Vagina (tissue), 2 donors: Measurements from ENCODE around the gene KRTAP19-3.

ENCODE experiments used
- CTCF ChIP-seq, 3 experiments: fragments of 450-650 bp in 2 of 3; fragments of 200-600 bp in 1 of 3; sonication (generic) in 1 of 3; IDR thresholded peaks; one replicate each; pipeline ENCODE4 v1.5.1; 2017 to 2019; ENCODE audit warnings: antibody characterized with exemption in 3 of 3, mild to moderate bottlenecking in 2 of 3, moderate library complexity in 2 of 3
- POLR2A ChIP-seq, 2 donors: fragments of 450-650 bp; IDR thresholded peaks; one replicate each; pipeline ENCODE4 v1.6.1; 2017; ENCODE audit warnings: antibody characterized with exemption in 2 of 2, mild to moderate bottlenecking in 2 of 2, moderate library complexity in 2 of 2
- POLR2AphosphoS5 ChIP-seq, 2 donors: sonication (generic); formaldehyde crosslinking; IDR thresholded peaks; one replicate each; pipeline ENCODE4 v1.9.0; 2017; ENCODE audit warnings: antibody characterized with exemption in 2 of 2, mild to moderate bottlenecking in 2 of 2, low read depth in 1 of 2; ENCODE audit not compliant: insufficient read depth in 1 of 2

GRCh38 chr21:30478004-30478403 lies 13.8 kb downstream of the KRTAP19-3 start:
- TF ChIP-seq CTCF (IDR thresholded peaks at IDR 0.05) (no peak), POLR2AphosphoS5 (IDR thresholded peaks at IDR 0.05; ENCODE audit: insufficient read depth in 1 of 2, low read depth in 1 of 2) (peak in 1 of 2 donors; percentile 11), POLR2A (IDR thresholded peaks at IDR 0.05) (no peak)
